GM12878 (cell line): Measurements from ENCODE around the gene SEMA4G. TPM values are rescaled to one million over a fixed set of nuclear protein-coding genes. Genes with fewer than 3 reads are reported as not detected.

Source experiments
- ATF7 ChIP-seq: fragments of 450-650 bp; IDR thresholded peaks from 2 replicates; pipeline ENCODE4 v1.6.1; 2016; ENCODE audit warnings: low read depth, mild to moderate bottlenecking
- CEBPZ ChIP-seq: fragments of 150-350 bp; IDR thresholded peaks from 2 replicates; pipeline ENCODE4 v1.6.1; 2016; ENCODE audit warnings: low read depth, low read length
- FOS ChIP-seq: IDR thresholded peaks from 3 replicates; pipeline ENCODE4 v1.6.1; 2011; ENCODE audit warnings: borderline replicate concordance; ENCODE audit not compliant: insufficient read length; ENCODE audit errors: extremely low read depth
- HCFC1 ChIP-seq: fragments of 150-350 bp; IDR thresholded peaks from 2 replicates; pipeline ENCODE4 v1.6.1; 2014; ENCODE audit warnings: low read length
- HSF1 ChIP-seq: fragments of 150-350 bp; IDR thresholded peaks from 2 replicates; pipeline ENCODE4 v1.6.1; 2014; ENCODE audit warnings: mild to moderate bottlenecking, low read depth, low read length
- IKZF2 ChIP-seq, 2 experiments: fragments of 450-650 bp; IDR thresholded peaks; 2 replicates each; pipeline ENCODE4 v1.6.1; 2017; ENCODE audit warnings: mild to moderate bottlenecking in 2 of 2, moderate library complexity in 2 of 2
- MEF2B ChIP-seq: fragments of 450-650 bp; IDR thresholded peaks from 2 replicates; pipeline ENCODE4 v1.6.1; 2018; ENCODE audit warnings: mild to moderate bottlenecking, moderate library complexity; ENCODE audit not compliant: partially characterized antibody, poor library complexity, severe bottlenecking
- MLLT1 ChIP-seq: fragments of 450-650 bp; IDR thresholded peaks from 2 replicates; pipeline ENCODE4 v1.6.1; 2016; ENCODE audit warnings: mild to moderate bottlenecking
- PAX8 ChIP-seq: fragments of 450-650 bp; IDR thresholded peaks from 2 replicates; pipeline ENCODE4 v1.6.1; 2017; ENCODE audit warnings: mild to moderate bottlenecking, moderate library complexity
- POLR2AphosphoS2 ChIP-seq: IDR thresholded peaks from 2 replicates; pipeline ENCODE4 v1.6.1; 2011; ENCODE audit warnings: low read depth, mild to moderate bottlenecking, low read length, improper control_type of control experiment, moderate library complexity
- RELB ChIP-seq: fragments of 450-650 bp; IDR thresholded peaks from 2 replicates; pipeline ENCODE4 v1.6.1; 2017; ENCODE audit warnings: low read depth, mild to moderate bottlenecking, moderate library complexity
- TCF12 ChIP-seq: IDR thresholded peaks from 2 replicates; pipeline ENCODE4 v1.6.1; 2011; ENCODE audit warnings: low read depth, mild to moderate bottlenecking, low read length
- USF1 ChIP-seq: IDR thresholded peaks from 2 replicates; pipeline ENCODE4 v1.6.1; 2011; ENCODE audit warnings: borderline replicate concordance, low read depth, mild to moderate bottlenecking, moderate library complexity, mixed read lengths, low read length; ENCODE audit not compliant: insufficient read depth; ENCODE audit errors: extremely low read length
- ZNF592 ChIP-seq: fragments of 450-650 bp; IDR thresholded peaks from 2 replicates; pipeline ENCODE4 v1.6.1; 2017; ENCODE audit warnings: mild to moderate bottlenecking, moderate library complexity
- polyA plus RNA-seq, 11 experiments: library from polyadenylated mRNA; depleted of rRNA in 4 of 11; unstranded in 6 of 11; stranded (reverse) in 5 of 11; fragments of >200 nt; fragmentation: Nextera tagmentation in 4 of 11; fragmentation: Illumina TruSeq in 1 of 11; extraction: Ambion mirVana in 4 of 11; extraction: Trizol in 1 of 11; gene quantifications; 1 replicate in 1 of 11; 2 replicates in 10 of 11; pipeline versions ENCODE4 v1.2.1 to v1.2.3, GENCODE V29; 2011 to 2016; ENCODE audit warnings: inconsistent platforms in 2 of 11, missing spikeins in 2 of 11, low read depth in 1 of 11
- total RNA-seq, 4 experiments: library from RNA; depleted of rRNA in 3 of 4; stranded (reverse); fragments of >200 nt in 3 of 4; fragmentation: Illumina TruSeq in 1 of 4; extraction: Trizol in 1 of 4; gene quantifications; 2 replicates each; pipeline versions ENCODE4 v1.2.1 to v1.2.3, GENCODE V29; 2013 to 2021

The SEMA4G gene
- total and polyA plus RNA-seq, 10 of the 15 experiments (the other 5 are each of a cell fraction or from before 2014, with no cell fraction given), result 0.09 to 2.3 (median 0.44) TPM; not detected in 4

- TF ChIP-seq ZNF592 (no peak), FOS (no peak), TCF12 (peak; percentile 74), HCFC1 (no peak), MEF2B (peak; percentile 70), MLLT1 (peak; percentile 78), CEBPZ (no peak), IKZF2 (IDR thresholded peaks at IDR 0.05) (peak; percentile 8 to 12; a peak in 2 of 4 replicates), PAX8 (no peak), POLR2AphosphoS2 (no peak), HSF1 (no peak), USF1 (peak; percentile 16), ATF7 (no peak), RELB (no peak; the same call in 1 of the 2 replicates)
These were observed 29.1 kb downstream of the SEMA4G start (continued) for GRCh38 chr10:100998183-100998990.
